GM19328 (cell line): Measurements from ENCODE around the gene PLXNA1.

Source experiments
- ATAC-seq: cut with Tn5 transposase; IDR thresholded peaks from one replicate; pipeline ENCODE4 v1.9.1; 2021; ENCODE audit warnings: mild to moderate bottlenecking, moderate library complexity; ENCODE audit not compliant: unreplicated experiment

PLXNA1 gene

DNA sequence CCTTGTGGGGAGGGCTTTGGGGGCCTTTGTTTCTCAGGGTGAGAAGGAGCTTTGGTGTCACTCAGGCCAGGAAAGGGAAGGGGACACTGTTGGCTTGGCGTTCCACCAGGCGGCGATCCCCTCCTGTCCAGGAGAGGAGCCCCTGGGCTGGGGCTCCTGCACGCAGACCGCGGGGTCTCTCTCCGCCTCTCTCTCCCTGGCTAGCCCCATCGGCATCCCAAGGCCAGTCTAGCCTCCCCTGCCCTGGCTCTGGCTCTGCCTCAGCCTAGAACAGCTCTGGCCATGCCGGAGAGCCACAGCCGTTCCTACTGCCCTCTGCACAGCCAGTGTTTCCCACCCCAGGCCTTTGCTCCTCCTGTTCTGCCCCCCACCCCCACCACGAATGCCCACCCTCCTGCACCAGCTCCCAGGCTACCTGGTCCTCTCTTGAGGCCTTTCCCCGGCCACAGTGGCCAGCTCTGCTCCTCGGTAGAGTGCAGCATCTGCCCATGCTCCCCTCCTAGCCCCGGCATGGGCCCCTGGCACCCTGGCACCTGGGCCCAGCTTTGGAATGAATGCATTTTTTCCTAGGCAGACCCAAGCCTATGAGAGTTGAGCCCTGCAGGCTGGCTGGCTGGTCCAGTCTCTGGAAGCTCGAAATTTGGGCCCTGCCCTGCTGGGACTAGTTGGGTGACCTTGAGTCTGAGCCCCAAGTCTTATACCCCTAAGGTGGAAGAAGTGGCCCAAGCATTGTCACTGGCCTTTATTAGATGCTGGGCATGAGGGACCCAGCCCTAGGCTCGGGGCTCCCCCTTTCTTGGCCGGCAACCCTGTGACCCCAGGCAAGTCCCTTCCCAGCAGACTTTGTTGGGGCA lies 2.4 kb downstream of the PLXNA1 start:
- no peak for ATAC-seq

DNA sequence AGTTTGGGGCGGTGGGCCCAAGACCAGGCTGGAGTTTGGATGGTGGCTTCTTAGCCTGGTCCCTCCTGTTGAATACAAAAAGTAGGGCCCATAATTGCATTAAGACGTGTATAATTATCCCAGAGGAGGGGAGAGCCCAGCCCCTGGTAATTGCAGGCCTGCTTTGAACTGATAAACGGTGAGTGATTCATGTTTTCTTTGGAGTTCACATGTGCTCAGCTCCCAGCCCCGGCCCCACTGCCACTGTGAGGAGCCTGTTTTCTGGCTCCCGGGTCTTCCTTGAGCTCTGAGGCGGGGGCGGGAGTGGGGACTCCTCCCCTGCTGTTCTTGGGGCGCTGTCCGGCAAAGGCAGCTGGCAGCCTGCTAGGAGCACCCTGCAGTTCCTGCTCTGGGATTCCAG lies 3.1 kb downstream of the PLXNA1 start:
- ATAC-seq = no peak

DNA sequence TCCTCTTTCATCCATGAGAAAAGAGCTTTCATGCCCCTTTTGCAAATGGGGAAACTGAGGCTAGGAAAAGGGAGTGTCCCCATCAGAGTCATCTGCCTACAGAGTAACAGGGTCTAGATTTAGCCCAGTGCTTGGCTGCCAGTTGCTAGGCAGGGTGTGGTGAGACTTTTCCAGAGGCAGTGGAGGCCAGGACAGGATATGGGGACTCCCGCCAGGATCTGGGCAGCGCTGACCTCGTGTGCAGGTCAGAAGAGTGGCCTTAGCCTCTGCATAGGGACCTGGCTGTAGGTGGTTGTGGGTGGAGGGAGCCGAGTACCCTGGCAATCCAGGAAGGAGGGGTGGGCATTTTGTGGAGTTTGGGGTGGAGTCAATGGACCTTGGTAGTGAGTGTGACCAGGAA lies 4.2 kb downstream of the PLXNA1 start:
- no peak for ATAC-seq

DNA sequence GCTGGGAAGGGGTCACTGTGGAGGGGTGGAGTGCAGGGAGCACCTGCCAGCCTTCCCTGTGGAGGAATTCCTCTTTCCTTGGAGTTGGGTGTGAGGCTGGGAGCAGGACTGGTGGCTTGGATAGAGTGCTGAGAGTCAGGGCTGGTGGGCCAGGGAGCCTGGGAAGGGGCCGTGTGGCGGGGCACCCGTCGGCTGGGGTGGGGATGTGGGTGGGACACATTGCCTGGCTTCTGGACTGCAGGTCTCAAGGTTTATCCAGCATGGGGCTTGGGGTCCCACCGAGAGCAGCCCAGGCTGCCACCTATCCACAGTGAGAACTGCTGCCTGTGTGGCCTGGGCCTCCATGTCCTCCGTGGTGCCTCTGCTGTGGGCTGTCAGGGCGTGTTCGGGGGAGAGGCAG lies 4.7 kb downstream of the PLXNA1 start:
- no peak for ATAC-seq

- ATAC-seq = no peak
These were observed 5.6 kb downstream of the PLXNA1 start for GRCh38 chr3:126988451-126989021.

DNA sequence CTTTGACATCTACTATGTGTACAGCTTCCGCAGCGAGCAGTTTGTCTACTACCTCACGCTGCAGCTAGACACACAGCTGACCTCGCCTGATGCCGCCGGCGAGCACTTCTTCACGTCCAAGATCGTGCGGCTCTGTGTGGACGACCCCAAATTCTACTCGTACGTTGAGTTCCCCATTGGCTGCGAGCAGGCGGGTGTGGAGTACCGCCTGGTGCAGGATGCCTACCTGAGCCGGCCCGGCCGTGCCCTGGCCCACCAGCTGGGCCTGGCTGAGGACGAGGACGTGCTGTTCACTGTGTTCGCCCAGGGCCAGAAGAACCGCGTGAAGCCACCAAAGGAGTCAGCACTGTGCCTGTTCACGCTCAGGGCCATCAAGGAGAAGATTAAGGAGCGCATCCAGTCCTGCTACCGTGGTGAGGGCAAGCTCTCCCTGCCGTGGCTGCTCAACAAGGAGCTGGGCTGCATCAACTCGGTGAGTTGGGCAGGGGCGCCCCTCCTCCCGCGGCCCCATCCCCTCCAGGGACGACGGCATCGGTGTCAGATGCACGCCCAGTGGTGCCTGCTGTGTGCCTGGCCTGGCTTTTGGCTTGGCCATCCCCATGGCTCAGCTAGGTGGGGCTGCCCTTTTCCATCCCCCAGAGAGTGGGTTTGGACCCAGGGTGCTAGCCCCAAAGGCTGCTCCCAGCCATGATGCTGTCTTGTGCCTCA lies 6.6 kb downstream of the PLXNA1 start:
- ATAC-seq = no peak

DNA sequence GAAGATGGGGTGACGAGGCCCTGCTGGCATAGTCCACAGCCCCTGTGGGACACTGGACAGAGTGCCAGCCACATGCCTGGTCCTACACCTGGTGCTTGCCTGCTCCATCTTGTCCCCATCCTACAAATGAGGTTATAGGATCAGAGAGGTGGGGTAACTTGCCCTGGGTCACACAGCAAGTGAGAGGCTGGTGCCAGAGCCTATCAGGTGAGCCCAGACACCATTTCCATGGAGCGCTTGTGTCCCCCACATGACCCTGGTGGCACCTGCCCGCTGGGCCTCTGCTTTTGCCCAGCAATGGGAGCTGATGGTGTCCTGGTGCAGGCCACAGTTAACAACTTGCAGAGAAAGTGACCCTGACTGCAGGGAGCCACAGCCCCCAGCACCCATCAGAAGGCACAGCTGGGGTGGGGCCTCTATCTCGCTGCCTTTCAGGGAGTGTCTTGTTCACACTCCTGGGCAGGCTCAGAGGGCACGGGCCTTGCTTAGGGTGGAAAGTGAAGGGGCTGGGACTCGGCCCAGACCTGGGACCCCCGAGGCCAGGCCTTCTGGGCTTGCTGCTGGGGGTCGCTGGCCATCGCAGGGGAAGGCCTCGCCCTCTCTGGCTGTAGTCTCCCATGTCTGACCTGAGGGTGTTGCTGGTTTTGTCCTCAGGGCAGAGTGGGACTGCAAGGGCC lies 7.2 kb downstream of the PLXNA1 start:
- no peak for ATAC-seq

DNA sequence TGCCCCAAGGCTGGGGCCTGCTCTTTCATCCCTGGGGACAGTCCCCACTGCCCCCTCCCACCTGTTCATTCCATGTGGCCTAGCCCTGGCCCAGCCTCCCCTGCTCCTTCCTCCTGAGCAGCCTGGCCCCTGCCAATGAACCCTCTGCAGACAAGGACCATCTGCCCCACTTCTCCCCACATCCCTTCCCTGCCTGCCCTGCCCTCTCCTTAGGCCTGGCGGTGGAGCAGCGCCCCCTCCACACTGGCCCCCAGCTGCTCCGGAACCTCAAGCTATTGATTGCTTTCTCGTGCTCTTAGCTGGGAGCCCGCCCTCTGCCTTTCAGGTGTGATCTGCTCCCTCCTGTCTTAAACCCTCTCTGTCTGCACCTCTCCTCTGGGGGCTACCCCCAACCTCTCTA lies 8.0 kb downstream of the PLXNA1 start:
- ATAC-seq = no peak

DNA sequence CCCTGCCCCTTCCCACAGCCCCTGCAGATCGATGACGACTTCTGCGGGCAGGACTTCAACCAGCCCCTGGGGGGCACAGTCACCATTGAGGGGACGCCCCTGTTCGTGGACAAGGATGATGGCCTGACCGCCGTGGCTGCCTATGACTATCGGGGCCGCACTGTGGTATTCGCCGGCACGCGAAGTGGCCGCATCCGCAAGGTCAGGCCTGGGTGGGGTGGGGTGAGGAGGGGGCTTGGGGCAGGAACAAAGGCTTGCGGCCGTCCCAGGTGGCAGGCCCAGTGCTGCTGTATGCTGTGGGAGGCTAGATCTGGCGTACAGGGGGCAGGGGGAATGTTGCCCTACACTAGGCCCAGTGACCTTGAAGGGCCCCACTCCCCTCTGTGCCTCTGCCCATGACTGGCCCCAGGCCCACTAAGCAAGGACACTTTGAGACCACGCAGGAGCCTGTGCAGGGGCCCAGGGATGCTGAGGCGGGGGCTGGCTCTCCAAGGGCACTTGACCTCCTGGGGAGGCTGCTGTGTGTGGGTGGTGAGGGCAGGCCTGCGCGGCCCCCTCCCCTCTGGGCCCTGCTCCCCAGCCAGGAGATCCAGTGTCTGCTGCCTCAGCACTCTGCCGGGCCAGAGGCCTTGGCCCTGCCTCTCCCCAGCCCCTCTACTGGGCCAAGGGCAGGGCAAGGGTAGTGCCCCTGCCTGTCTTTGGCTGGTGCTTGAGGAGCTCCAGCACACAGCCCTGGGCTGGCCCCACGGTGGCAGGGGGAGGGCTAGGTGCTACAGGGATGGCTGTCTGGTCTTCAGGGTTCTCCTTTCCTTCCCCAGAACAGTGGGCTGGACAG lies 8.7 kb downstream of the PLXNA1 start:
- no peak for ATAC-seq

DNA sequence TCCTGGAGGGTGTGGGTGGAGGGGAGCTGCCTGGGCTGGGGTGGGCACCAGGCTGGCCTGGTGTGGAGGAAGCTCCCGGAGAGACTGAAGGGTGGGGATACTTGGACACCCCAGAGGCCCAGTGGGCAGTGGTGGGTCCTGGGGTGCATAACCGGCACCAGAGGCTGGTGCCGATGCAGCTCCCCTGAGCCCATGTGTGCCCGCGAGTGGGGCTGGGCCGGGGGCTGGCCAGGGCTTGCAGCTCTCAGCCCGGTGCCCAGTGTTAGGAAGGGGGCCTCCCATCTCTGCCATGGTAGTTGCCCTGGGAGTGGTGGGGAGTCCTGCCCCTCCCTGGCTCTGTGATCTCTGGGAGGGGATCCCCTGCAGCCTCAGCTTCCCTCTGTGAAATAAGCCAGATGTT lies 9.3 kb downstream of the PLXNA1 start:
- ATAC-seq = no peak

GRCh38 chr3:126992776-126993175 lies 9.9 kb downstream of the PLXNA1 start:
- no peak for ATAC-seq

DNA sequence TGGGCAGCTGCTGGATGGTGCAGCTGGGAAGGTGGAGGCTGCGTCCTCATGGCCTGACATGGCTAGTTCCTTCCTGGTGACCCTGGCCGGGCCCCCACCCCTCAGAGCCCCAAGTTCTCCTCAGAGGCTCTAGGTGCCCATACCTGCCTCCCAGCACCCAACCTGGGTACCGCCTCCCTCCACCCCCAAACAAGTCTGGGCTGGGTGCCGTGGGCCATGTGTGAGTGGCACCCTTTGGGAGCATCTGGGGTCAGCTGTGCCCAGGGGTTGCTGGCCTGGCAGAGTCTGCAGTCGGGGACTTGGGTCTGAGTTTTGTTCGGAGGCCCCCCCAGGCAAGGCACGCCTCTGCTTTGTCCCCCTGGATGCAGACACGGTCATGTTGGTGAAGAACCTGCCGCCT lies 10.5 kb downstream of the PLXNA1 start:
- ATAC-seq = no peak

DNA sequence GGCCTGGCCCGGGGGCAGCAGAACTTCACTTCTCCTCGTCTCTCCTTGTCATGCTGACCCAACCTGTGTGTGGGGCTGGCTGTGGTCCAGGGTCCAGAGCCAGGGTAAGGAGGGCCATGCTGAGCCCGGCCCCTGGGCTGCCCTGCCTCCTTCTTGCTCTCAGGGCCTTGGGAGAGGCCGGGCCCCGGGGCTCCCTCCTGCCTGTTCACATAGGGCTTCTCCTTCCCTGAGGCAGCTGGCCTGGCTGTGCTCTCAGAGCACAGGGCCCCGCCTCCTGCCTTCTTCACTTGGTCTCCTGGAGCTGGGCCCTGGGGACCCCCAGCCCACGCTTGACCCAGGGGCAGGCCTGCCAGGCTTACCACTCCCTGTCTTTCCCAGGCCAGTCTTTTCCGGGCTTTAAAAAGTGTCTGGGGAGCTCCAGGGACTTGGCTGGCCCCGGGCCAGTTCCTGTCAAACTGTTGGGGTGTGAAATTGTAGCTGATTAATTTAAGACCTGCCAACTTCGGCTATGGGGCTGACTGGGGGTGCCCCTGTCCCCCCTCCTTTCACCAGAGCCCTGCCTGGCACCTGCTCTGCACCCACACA lies 11.8 kb downstream of the PLXNA1 start:
- no peak for ATAC-seq

GRCh38 chr3:126995254-126995780 lies 12.4 kb downstream of the PLXNA1 start:
- ATAC-seq = no peak

DNA sequence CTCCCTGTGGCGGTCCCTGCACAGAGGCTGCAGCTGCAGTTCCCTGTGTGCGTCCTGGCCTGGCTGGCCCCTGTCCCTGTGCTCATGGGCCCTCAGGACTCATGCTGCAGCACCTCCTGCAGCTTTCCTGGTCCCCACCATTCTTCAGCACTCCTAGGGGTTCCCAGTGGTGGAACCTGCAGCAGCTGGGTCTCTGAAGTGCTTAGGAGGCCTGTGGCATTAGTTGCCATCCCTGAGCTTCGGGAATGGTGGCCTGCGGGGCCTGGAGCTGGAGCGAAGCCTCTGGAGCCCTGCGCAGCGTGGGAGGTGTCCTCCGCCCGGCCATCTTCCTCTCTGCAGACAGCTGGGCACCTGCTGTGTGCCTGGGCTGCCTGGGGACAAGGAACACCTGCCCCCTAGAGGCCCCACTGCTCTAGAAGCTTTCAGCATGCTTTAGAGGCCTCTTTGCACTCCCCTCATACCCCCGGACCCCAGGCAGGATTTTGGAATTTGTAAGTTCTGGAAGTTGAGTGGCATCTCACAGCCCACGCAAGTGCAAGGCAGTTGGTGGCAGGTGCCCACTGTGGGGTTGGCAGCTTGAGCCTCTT lies 13.1 kb downstream of the PLXNA1 start:
- ATAC-seq = no peak

GRCh38 chr3:126996905-126997304 lies 14.0 kb downstream of the PLXNA1 start:
- no peak for ATAC-seq

- no peak for ATAC-seq
These were observed 14.6 kb downstream of the PLXNA1 start for GRCh38 chr3:126997455-126998038.

DNA sequence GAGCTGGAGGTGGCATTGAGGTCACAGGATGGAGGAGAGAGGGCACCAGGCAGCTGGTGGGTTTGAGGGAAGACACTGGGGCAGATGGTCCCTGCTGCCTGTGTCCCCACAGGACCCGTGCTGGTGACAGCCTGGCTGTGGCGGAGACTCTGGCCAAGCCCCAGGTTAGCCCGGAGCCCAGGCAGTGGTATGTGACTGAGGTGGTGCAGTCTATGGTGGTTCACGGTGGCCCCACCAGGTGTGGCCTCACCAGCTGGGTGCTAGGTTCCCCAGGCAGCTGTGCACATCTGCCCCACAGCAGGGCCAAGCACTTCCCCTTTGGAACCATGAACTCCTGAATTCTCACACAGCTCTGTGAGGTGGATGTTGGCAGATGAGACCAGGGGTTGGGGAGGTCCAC lies 15.4 kb downstream of the PLXNA1 start:
- ATAC-seq = no peak

DNA sequence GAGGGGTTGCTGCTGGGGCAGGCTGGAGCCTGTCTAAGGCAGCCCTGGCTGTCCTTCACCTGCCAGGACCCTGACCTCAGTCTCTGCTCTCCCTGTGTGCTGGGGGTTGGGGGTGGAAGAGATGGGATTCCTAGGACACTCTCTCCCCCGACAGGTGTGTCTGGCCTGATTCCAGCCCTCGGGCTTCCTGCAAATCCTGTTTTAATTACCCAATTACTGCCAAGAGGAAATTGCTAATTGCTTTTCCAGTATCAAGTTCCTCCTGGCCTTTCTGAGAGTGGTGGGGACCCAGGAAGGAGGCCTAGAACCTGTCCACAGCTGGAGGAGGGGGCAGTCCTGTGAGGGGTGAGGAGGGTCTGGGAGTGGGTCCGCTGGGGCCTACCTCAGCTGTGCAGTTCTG lies 15.8 kb downstream of the PLXNA1 start:
- no peak for ATAC-seq
